OCI-LY7 (cell line): ENCODE data around the gene TTLL3.

Experiments
- CTCF ChIP-seq: fragments of 200-600 bp; sonication (generic); conservative IDR thresholded peaks from 2 replicates; pipeline ENCODE4 v1.5.1; 2014; ENCODE audit warnings: mild to moderate bottlenecking, antibody characterized with exemption, low read length, moderate library complexity, mixed read lengths
- EZH2phosphoT487 ChIP-seq: fragments of 200-600 bp; sonication (generic); IDR thresholded peaks from 2 replicates; pipeline ENCODE4 v1.6.1; 2018; ENCODE audit warnings: low read depth, borderline replicate concordance, mild to moderate bottlenecking, mixed run types, antibody characterized with exemption, low read length, moderate library complexity, mixed read lengths

- no peak for TF ChIP-seq CTCF
- TF ChIP-seq EZH2phosphoT487: no peak
Observed at GRCh38 chr3:9792405-9793160, 17.5 kb upstream of the TTLL3 start, which contains the start of the genes ARPC4 and TADA3.
